Measurements from ENCODE around the gene CHST12.

DNA sequence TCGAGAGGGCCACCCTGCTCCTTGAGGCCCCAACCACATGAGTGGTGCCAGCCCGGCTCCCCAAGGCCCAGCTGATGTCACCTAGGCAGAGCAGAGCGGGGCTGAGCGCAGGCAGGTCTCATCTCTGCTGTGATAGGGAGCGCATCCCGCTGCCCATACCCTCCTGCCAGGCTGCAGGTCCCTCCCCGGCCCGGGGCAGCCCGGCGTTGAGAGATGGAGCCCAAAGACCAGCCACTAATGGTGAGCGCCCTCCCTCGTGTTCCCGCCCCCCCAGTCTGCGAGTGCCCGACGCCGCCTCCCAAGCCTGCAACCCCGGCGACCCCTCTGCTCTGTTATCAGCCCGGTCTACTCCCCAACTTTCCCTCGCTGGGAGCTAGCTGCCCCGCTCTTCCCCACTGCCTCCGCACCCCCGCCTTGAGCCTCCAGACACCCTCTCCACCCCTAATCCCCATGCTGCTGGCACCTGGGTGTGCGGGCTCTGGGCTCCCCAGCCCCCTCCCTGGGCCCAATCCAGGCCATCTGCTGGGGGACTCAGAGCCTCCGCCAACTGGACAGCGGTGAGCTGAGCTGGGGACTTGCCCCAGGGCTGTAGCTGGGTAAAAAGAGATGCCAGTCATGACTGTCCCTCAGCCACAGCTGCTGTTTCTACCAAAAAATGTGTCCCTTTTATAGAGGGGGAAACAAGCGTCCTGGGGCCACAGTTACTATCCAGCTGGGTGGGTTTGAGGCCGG lies 19.7 kb upstream of the CHST12 start:
- TF ChIP-seq CTCF (IDR thresholded peaks at IDR 0.05): no peak
- no peak for TF ChIP-seq POLR2A (IDR thresholded peaks at IDR 0.05)

Measured in adrenal gland (tissue), 5 donors.